HL-60/S4 treated with phorbol 12-myristate 13-acetate at 8.2 ng/mL for 4 days and 3 days (cell line): ENCODE results near the gene CCDC200.
"Not testable (repeated sequence)": the region's sequence is repeated elsewhere in the genome, so short reads cannot be mapped to it uniquely, and the experiment has no call there.

Source experiments
- in situ Hi-C: fragments of 300-500 bp; cut with MboI; formaldehyde crosslinking; loops from 2 replicates; pipeline ENCODE4 v1.15.0; 2022; ENCODE audit warnings: low sequenced_read_pairs

CCDC200 gene

DNA sequence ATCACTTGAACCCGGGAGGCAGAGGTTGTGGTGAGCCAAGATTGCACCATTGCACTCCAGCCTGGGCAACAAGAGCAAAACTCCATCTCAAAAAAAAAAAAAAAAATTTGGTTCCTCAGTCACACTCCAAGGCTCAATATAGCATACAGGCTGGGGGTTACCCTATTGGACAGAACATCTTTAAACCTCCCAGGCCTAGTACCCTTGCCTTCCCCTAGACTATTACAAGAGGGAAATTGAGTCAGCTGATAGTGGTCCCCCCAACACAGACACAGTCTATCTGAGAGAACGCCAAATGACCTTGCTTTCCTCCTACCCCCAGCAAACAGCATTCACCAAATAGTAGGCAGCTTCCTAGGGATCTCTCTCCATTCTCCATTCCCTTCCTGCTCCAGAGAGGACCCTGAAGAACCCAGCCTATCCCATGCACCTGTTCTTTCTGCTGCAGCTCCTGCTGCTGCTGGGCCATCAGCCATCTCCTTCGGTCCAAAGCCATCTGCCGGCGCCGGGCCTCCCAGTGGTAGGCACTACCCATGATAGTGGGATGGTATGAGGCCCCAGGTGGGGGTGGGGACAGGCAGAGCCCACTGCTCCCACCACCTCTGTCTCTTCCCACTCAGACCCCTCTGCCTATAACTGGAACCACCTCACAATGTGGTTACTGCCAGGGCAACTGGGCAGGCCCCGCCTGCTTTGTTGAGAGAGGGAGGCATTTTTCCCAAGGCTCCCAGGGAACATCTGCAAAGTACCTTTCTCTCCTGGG lies at the start of gene CCDC200:
TSS of gene CCDC200 (minus strand) at position 604 of the 763 bp plus-strand sequence. CDS start at position 535, 69 bp downstream.
- in situ Hi-C loops: not testable (repeated sequence)

DNA sequence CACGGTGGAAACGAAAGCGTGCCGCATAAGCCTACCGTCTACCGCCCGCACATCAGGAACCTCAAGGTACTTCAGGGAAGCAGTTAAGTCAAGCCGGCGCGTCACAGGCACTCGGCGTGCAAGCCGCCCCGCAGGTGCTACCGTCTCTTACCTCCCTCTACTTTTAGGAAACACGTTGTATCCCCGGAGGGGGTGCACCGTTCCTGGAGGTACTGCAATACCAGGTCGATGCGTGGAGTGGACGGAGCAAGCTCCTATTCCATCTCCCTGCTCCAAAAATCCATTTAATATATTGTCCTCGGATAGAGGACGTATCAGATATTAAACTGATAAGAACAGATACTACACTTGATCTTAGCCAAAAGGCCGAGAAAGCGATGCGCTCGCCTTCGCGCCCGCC lies 44.5 kb upstream of the CCDC200 start:
- in situ Hi-C loops: not testable (repeated sequence)

DNA sequence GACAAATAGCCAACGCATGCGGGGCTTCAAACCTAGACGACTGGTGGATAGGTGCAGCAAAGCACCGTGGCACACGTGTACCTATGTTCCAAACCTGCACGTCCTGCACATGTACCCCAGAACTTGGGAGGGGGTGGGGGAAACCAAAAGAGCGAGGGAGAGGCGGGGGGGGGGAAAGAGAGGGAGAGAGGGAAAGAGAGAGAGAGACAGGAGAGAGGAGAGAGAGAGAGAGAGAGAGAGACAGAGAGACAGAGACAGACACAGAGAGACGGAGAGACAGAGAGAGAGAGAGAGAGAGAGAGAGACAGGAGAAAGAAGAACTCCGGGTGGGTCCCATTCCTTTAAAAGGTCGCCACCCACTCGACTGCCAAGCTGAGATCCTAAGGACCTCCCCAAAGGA lies 44.1 kb upstream of the CCDC200 start:
- in situ Hi-C loops: not testable (repeated sequence)

DNA sequence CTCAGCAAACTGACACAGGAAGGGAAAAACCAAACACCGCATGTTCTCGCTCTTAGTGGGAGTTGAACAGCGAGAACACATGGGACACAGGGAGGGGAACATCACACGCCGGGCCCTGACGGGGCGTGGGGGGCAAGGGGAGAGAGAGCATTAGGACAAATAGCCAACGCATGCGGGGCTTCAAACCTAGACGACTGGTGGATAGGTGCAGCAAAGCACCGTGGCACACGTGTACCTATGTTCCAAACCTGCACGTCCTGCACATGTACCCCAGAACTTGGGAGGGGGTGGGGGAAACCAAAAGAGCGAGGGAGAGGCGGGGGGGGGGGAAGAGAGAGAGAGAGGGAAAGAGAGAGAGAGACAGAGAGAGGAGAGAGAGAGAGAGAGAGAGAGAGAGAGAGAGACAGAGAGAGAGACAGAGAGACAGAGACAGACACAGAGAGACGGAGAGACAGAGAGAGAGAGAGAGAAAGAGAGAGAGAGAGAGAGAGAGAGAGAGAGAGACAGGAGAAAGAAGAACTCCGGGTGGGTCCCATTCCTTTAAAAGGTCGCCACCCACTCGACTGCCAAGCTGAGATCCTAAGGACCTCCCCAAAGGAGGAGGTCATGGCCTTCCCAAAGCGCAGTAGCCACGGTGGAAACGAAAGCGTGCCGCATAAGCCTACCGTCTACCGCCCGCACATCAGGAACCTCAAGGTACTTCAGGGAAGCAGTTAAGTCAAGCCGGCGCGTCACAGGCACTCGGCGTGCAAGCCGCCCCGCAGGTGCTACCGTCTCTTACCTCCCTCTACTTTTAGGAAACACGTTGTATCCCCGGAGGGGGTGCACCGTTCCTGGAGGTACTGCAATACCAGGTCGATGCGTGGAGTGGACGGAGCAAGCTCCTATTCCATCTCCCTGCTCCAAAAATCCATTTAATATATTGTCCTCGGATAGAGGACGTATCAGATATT lies 42.4 kb upstream of the CCDC200 start:
- in situ Hi-C loops: not testable (repeated sequence)

DNA sequence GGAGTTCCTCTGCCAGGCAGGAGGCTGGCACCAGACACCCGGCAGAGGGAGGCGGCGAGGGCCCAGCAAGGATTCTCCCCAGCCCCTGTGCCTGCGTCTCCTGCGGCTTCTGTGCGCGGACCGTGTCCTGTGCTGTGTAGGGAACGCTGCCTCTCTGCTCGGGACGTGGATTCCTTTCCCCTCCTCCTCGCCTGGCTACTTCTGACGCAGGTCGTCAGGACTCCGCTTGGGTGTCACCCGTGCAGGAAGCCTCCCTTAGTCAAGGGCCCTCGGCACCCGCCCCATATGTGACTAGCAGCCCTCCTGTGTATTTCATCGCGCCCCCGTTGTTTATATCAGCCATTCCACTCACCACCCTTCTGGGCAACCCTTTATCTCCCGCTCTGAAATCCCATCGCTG lies 18.0 kb upstream of the CCDC200 start:
- in situ Hi-C loops: not testable (repeated sequence)

DNA sequence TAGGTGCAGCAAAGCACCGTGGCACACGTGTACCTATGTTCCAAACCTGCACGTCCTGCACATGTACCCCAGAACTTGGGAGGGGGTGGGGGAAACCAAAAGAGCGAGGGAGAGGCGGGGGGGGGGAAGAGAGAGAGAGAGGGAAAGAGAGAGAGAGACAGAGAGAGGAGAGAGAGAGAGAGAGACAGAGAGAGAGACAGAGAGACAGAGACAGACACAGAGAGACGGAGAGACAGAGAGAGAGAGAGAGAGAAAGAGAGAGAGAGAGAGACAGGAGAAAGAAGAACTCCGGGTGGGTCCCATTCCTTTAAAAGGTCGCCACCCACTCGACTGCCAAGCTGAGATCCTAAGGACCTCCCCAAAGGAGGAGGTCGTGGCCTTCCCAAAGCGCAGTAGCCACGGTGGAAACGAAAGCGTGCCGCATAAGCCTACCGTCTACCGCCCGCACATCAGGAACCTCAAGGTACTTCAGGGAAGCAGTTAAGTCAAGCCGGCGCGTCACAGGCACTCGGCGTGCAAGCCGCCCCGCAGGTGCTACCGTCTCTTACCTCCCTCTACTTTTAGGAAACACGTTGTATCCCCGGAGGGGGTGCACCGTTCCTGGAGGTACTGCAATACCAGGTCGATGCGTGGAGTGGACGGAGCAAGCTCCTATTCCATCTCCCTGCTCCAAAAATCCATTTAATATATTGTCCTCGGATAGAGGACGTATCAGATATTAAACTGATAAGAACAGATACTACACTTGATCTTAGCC lies 12.4 kb upstream of the CCDC200 start:
- in situ Hi-C loops: not testable (repeated sequence)

DNA sequence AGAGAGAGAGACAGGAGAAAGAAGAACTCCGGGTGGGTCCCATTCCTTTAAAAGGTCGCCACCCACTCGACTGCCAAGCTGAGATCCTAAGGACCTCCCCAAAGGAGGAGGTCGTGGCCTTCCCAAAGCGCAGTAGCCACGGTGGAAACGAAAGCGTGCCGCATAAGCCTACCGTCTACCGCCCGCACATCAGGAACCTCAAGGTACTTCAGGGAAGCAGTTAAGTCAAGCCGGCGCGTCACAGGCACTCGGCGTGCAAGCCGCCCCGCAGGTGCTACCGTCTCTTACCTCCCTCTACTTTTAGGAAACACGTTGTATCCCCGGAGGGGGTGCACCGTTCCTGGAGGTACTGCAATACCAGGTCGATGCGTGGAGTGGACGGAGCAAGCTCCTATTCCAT lies 11.2 kb upstream of the CCDC200 start:
- in situ Hi-C loops: not testable (repeated sequence)

DNA sequence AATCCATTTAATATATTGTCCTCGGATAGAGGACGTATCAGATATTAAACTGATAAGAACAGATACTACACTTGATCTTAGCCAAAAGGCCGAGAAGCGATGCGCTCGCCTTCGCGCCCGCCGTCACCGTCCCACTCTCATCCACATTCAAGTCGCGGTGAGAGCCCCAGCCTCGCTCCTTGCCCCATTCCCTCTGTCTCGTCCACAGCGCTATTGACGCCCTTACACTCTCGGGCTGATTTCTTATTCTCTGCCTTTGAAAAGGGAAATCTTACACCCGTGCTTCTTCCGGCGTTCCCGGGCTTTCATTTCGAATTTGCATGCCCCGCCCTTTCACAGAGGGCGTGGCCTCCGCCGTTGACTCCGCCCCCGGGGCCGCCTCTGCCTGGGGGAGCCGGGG lies 5.5 kb upstream of the CCDC200 start, which contains the start of gene RNU2-1:
TSS of gene RNU2-1 (minus strand) at position 101 of the 400 bp plus-strand sequence.
- in situ Hi-C loops: not testable (repeated sequence)

DNA sequence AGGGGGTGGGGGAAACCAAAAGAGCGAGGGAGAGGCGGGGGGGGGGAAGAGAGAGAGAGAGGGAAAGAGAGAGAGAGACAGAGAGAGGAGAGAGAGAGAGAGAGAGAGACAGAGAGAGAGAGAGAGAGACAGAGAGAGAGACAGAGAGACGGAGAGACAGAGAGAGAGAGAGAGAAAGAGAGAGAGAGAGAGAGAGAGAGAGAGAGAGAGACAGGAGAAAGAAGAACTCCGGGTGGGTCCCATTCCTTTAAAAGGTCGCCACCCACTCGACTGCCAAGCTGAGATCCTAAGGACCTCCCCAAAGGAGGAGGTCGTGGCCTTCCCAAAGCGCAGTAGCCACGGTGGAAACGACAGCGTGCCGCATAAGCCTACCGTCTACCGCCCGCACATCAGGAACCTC lies 4.8 kb upstream of the CCDC200 start:
- in situ Hi-C loops: not testable (repeated sequence)

DNA sequence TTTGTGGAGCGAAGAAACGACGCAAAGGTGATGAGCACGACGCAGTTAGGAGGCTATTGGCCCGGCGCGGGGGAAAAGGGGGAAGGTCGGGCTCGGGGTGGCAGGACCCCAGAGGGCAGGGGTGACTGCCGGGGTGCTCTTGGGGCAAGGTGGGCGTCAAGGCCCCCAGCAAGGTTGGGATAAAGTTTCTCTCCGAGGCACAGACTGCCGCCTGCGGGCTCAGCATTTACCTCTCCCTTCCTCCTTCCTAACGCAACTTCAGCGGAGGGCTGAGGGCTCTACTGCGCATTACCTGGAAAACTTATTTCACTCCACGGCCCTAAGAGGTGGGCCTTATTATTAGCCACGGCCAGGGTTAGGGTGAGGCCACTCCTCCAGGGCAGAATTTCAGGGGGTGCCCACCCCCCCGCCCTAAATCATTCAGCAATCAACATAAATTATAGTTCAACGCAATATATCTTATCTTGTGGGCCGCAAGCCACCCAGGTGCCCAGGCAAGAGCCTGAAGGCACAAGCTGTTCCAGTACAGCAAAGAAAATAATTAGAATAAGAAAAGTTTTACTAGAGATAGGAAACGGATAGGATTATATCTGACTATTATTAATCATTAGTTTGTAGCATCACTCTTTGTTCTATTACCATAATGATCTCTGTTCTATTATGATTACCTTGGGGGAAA lies 3.7 kb upstream of the CCDC200 start:
- in situ Hi-C loops: not testable (repeated sequence)

DNA sequence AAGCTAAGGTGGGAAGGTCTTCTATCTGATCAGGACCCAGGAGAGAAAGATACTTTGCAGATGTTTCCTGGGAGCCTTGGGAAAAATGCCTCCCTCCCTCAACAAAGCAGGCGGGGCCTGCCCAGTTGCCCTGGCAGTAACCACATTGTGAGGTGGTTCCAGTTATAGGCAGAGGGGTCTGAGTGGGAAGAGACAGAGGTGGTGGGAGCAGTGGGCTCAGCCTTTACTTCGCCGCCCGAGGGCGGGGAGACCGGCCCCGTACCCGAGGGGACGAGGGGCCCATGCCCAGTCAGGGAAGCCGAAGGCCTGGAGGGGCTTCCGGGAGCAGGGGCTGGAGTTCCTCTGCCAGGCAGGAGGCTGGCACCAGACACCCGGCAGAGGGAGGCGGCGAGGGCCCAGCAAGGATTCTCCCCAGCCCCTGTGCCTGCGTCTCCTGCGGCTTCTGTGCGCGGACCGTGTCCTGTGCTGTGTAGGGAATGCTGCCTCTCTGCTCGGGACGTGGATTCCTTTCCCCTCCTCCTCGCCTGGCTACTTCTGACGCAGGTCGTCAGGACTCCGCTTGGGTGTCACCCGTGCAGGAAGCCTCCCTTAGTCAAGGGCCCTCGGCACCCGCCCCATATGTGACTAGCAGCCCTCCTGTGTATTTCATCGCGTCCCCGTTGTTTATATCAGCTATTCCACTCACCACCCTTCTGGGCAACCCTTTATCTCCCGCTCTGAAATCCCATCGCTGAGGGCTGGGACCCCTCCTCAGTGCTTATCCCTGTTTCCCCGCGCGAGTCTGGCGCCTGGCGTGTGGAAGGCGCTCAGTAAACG lies 3.0 kb upstream of the CCDC200 start:
- in situ Hi-C loops: not testable (repeated sequence)

DNA sequence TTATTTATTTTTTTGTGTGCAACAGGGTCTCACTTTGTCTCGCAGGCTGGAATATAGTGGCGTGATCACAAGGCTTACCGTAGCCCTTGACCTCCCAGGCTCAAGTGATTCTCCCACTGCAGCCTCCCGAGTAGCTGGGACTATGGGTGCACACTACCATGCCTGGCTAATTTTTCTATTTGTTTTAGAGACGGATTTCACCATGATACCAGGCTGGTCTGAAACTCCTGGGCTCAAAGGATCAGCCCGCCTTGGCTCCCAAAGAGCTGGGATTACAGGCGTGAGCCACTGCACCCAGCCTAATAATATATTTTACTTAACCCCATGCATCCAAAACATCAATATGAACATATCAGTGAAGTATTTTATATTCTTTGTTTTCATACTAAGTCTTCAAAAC lies 2.0 kb downstream of the CCDC200 start:
- in situ Hi-C loops: no loop called here

DNA sequence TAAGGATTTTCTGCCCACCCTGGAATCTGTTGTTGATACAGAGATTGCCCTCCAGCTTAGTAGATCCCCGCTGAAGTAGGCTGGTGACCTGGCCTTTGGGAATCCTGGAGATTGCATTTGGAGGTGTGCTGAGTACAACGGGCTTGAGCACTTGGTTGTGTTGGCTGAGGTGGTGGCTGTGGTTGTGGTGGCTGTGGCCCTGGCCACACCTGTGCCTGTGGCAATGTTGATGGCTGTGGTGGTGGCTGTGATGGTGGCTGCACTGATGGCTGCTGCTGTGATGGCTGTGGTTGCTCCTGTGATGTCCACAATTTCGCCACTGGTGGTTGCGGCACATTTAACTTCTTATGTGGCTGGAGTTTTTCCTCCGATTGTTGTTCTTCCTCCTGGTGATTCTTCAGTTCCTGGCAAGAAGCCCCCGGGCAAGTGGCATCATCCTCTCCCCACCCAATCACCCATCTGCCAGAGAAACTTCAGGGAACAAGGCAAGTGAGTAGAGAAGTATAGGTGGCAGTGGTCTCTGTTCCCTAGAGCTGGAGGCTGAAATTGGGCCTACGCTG lies 4.2 kb downstream of the CCDC200 start:
- in situ Hi-C loops: no loop called here

DNA sequence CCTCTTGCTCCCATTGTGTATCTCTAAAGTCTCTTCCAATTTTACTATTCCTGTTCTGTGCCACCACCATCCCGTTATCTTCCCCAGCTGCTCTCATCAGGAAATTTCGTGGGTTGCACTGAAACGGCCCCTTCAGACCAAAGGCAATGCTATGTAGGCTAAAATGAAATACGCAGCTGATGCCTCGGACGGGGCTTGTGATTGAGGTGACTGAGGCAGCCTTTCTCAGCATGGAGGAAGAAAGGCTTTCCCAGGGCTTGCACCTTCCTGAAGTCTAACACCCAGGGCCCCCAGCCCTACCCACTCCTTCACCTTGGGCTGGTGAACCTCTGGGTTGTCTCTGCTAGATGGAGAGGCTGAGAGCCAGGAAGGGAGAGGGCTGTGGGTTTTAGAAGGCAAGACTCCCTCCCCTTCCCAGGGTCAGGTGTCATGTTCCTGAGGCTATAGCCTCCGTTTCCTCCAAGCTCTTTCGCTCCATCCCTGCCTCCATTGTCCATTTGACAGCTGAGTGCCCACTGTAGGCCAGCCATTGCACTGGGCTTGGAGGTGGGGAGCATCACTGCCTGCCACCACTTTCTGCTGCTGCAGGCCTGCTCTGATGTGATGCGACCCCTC lies 7.8 kb downstream of the CCDC200 start:
- in situ Hi-C loops: no loop called here

DNA sequence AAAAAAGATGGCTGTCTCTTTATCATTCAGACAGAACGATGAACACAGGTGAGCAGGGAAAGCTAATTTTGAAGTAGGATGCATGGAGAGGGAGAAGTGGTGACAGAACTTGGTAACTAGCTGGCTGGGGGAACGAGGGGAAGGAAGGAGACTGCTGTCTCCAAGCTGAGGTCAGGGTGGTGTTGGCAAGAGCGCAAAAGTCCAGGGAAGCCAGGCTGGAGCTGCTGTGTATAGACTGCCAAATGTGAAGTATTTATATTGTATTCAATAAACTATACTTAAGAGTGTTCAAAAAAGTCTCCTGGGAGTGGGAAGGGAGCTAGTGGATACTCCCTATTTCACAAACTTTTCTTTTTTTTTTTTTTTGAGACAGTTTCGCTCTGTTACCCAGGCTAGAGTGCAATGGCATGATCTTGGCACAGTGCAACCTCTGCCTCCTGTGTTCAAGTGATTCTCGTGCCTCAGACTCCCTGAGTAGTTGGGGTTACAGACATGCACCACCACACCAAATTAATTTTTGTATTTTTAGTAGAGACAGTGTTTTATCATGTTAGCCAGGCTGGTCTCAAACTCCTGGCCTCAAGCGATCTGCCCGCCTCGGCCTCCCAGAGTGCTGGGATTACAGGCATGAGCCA lies 8.6 kb downstream of the CCDC200 start:
- in situ Hi-C loops: no loop called here

DNA sequence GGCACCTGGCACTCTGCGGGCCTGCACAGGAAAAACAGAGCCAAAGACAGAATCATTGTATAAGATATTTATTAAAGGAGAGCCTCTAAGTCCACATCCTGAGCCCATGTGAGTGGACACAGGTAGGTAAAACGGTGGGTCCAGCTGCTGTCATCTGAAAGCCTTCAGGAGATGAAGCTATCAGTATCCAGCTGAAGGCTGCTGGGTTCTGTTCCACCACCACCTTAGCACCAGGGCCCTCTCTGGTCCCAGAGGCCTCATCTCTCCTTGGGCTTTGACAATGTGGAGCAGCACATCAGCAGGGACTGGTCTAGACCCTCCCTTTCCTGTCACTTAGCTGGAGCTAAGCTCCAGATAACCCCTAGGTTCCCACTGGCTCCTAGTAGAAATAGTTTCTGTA lies 9.4 kb downstream of the CCDC200 start:
- in situ Hi-C loops: no loop called here

DNA sequence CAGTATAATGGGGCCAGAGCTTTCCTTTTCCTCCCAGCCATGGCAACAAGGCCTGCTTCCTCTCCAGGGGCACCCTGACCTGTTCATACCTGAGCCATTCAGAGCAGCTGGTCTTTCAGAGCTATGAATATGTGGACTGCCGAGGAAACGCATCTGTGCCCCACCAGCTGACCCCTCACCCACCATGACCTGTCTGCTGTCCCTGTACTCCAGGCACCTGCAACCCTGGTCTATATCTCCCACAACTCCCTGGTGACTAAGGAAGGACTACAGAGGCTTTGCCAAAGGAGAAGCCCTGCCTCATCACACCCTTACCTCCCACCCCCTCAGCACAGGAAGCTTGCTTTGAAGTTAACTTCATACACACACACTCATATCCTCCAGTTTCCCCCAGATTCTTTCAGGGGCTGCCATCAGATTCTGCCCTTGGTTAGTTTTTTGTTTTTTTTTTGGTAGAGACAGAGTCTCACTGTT lies 10.8 kb downstream of the CCDC200 start:
- in situ Hi-C loops: no loop called here
